Activated effector memory CD4-positive, alpha-beta T cell treated with Interleukin-2 at 50 U/mL for 16 hours (primary cell): ENCODE data around the gene SLC12A7.

ENCODE experiments used
- DNase-seq: peaks from one replicate; pipeline ENCODE4 v3.0.0-alpha.2; 2020

Gene SLC12A7

DNA sequence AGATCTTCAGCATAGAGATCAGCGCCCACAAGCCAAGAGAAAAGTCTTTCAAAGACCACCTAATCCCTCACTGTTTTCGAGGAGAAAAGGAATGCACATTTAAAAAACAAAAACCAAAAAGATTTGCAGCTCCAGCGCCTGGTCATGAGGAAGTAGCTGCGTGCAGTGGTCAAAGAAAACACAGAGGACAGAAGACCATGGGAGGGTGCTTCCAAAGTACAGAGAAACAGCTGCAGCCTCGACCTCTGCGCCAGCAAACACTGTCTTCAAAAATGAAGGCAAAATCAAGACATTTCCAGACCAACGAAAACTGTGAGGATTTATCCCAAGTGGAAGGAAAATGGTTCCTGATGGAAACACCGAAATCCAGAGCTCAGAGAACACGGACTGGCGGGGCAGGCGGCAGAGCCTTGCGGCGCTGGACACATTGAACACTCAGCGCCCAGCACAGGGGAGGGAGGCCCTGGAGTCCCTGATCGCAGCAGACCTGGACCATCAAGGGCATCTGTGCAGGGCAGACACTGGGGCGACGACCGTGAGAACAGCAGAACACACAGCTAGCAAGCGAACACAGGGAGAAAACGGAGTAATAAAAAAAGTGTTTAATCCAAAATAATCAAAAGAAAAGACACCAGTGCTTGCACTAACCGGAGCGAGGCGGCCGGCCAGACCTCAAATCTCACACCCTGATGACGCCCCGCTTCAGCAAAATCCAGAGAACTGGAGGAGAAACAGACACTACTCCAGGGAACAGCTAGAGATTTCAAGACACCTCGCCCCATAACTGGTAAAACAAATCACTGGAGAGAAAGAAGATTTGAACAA lies 12.6 kb upstream of the SLC12A7 start:
- no peak for DNase-seq

DNA sequence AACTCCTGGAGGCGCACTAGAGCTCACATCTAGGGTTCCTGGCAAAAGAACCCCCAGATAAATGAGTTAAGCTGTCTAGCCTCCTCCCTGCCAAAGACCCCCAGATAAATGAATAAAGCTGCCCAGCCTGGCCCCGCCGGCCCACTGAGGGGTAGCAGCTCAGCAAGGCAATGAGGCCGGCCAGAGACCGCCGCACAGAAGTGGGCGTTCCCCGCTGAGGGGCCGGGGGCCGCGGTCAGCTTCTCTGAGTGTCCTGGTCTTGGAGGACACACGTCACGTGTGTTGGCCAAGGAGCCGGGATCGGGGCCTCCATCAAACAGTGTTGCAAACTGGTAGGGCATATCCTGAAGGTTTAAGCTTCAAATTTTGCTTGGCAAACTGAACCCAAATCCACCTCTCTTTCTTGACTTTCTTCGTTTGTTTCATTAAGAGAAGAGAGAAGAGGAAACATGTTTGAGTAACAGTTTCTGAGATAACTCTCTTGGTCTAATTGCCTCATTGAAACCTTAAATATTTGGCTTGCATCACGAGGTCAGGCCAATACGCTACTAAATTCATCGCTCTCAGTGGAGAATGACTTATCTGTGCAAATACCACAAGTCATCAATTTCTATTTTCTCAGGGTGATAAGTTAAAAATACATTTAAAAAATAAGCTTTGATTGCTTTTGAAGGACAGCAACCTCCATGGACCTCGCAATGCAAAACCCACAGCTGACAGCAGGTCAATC lies 11.7 kb upstream of the SLC12A7 start:
- DNase-seq, result no peak

DNA sequence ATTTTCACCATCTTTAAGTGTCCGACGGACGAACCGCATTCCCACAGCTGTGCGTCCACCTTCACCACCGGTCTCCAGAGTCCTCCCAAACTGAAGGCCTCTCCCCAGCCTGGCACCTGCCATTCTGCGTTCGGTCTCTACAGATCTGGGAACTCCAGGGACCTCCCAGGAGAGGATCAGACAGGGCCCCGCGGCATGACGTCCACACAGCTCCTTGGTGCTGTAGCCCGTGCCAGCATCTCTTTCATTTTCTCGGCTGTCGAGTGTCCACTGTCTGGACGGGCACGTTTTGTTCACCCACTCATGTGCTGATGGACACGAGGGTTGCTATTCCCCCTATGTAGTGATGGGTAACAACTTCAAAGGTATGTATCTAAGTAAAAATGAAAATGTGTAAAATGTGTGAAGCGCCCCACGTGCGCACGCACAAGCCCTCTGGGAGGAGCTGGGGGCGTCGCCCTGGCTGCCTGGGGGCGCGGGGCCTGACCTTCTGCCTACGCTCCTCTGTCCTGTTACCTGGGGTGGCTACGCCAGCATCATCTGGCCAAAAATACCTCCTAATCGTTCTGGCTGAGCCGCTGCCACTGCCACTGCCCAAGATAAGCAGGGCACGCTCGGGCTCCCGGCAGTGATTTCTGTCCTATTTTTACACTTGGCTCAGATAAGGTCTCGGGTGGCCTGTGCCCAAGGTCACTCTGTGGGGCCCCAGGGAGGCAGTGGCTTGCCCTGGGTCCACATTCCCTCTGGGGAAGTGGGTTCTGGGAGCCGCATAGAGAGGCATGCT lies 10.8 kb upstream of the SLC12A7 start:
- no peak for DNase-seq

DNA sequence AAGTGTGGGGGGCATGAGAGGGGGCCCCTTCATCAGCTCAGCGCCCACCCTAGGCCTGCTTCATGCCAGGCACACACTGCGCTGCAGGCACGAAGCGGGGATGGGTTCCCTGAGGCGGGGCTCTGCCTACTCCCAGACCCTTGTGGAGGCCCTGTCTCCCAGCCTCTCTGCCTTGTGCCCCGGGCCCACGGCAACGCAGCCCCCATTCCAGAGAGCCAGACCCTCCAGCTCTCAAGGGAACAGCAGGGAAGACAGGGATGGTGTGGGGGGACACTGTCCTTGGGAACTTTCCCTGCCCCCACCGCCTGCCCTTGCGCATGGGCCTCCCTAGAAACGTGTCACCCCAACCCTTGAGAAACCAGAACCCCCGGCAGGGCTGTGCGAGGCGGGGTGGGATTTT lies 10.0 kb upstream of the SLC12A7 start:
- DNase-seq, result no peak

DNA sequence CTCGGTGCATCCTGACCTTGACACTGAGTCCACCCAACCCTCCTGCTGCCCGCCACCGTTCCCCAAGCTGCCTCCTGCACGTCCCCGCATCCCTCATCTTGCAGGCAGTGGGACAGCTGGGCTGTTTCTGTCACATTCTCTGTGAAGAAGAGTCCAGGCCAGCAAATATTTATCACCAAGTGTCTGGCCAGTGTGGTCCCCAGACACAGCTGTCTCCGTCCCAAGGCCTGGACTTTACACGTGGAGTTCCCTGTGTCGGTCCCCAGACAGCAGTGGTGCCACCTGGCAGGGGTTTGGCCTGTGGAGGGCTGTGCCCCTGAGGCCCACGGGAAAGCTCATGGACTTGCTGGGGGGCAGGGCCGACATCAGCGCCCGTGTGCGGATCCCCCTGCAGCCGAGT lies 9.2 kb upstream of the SLC12A7 start:
- DNase-seq, result no peak

DNA sequence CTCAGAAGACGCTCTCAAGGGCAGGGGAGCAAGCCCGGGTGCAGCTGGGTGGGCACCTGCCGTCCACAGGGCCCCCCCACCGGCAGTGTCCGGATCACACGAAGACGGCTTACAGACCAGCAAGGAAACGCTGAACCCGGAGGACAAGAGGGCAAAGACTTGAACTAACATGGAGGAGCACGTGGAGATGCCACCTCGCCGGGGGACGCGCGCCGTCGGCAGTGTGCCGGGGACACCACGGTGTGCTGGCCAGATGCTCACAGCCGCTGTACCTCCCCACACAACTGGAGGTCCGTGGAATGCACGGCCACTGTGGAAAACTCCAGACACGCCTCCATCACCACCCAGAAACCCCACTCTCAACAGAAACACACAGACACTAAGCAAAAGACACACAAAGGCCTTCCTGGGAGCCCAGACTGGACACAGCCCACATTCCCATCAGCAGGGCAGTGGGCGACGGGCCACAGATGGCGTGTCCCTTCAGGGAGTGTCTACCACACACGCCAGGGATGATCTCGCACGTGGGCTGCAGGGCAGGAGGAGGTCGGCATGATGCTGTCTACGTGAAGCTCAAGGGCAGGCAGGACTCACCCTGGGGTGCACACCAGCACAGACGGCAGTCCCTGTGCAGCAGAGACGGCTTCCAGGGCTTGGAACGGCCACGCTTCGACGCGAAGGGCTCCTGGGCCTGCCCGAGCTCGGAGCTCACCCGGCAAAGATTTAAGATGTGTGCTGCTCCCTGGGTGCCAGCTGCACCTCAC lies 8.6 kb upstream of the SLC12A7 start:
- DNase-seq, result no peak

DNA sequence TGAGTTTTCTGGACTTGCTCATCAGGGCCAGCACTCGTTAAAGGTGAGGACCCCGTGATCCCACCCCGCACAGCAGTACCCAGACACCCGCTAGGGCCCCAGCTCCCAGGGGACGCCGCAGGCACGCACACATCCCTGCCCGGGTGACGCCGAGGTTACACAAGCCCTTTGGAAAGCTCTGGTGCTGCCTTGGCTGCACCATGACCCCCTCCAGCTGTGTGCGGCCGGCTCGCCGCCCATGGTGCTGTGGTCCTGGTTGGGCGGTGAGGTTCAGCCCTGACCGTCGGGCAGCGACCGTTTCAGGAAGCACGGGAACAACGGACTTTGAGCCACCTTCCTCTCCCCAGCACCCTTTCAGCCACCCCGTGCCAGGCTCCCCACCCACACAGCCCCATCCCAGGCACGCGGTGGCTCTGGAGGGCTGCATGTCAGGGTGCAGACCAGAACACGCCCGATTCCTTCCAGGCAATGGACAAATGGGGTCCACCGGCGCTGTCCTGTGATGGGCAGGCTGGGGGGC lies 7.5 kb upstream of the SLC12A7 start:
- no peak for DNase-seq

DNA sequence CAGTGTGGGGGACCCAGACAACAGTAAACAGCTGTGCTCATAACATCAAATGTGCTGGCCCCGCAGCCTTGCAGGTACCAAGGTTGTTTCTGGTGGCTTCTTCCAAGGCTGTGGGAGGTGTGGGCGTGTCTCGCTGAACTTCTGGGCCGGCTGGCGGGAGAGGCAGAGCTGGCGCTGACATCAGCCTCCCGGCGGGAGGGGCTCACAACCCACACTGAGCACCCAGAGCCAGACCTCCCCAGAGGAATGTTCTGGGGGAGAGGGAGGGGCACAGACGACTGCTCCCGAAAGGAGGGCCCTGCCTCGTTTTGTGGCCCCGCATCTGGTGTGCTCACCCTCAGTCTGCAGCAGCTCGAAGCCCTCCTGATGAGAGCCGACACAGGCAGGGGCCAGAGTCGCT lies 6.9 kb upstream of the SLC12A7 start:
- DNase-seq, result no peak

DNA sequence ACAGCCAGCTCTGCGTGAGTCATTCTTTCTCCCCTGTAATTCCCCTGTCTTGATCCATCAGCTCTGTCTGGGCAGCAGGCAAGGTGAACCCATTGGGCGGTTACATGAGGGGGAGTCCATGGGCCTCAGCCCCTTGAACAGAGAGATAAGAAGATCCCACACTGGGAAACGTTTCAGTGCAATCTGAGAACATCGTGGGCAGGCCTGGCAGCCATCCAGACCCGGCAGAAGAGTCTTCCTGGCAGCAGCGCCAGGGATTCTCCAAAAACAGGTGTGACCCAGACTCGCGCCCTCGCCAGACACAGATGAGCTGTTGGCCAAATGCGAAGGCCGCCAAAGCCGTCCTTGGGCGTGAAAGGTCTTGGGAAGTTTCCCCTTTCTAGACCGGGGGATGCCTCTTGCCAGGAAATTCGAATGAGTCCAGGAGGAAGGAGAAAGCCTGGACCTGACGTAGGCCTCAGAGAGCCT lies 6.4 kb upstream of the SLC12A7 start:
- DNase-seq, result no peak

DNA sequence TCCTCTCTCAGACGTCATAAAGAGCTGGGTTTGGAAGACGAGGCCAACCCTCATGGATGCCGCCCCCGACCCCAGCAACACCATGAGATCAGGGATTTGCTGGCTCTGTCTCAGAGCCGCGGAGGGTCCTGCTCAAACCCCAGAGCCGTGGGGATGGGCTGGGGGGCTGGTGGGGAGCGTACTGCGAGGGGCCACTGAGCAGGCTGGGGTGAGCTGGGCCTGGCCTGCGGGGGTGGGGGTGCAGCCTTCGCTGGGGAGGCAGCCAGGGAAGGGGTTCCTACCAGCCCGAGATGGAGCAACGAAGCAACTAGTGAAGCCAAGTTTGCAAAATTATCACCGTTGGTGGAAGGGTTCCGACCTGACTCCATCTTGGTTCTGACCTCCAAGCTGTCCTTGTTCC lies 5.1 kb upstream of the SLC12A7 start:
- DNase-seq, result no peak

DNA sequence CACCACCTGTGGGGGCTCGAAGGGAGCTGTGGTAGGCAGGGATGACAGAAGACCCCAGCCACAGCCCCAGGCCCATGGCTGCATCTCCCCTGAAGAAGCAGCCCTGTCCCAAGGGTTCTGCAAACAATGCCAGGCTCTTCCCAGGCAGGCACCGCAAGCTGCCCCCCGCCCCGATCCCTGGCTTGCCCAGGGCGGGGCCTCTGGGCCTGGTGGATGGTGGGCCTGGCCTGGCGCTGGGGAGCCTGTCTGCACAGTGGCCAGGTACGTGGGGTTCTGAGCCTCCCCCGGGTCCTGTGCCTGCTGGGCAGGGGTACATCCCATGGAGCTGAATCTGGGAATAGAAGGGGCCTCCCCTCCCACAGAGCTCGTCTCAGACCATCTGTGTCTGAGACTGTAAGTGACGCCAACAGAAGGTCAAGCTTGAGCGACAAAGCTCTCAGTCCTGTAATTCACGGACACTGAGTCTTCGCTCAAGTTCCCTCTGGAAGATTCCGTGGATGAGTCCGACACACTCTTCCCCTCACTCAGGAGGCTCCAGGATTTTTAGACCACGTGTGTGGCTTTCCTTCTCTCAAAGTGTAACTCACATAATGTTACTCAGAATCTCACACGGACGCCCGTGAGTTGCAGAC lies 4.4 kb upstream of the SLC12A7 start:
- no peak for DNase-seq

DNA sequence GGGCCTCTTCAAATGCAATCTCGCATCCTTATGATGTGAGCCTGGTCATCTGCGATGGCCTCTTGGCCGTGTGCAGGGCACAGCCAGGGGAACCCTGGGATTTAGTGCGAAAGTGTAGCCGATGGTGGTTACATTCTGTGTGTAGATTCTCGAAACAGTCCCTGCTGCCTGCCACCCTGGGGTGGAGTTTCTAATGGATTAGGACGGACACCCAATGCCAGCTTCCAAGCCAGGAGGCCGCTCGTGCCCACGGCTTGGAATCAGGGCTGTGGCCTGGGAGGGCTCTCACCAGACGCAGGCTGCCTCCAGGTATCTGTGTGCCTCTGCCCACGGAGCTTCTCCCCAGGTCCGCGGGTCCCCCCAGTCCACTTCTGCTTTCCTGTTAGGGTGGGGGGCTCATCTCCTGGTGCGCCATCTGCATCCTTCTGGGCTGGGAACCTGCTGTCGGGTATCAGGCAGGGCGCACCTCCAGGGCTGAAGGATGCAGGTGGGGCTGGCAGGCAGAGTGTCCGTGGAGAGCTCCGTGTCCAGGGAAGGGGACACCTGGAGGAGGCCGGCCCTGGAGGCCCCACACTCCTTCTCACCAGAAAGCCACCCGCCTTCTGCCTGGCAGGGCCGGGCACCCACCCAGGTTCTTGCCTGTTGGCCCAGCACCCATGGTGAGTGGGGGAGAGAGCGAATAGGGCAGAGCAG lies 3.4 kb upstream of the SLC12A7 start:
- no peak for DNase-seq

DNA sequence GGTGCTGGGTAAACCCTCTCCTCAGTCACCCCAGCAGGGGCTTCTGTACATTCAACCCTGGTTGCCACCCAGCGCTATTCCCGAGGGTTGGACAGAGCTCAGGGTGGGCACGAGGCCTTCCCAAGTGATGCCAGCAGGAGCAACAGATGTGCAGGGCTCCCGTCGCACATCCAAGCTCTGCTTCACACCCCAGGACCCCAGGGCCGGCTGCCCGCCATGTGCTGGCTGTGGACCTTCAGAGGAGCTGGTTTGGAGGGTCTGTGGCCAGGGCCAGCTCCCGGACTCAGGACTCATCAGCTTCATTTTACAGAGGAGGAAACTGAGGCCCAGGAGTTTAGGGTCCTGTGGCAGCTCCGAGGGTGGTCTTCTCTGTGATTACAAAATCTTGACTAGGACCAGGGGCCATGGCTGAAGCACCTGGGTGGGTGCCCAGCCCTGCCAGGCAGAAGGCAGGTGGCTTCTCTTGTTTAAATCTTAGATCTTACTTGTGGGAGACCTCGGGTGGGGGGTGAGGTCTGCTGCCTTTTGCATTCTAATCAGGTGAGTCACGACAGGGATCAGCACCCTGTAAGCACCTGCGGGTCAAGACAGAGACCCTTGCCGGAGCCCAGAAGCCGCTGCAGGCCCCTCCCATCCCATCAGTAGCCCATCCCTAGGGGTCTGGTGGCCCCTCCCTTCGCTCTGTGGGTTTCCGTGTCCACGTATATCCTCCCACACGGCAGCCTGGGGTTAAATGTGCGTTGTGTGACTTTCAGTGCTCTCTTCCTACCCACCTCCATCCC lies 2.1 kb upstream of the SLC12A7 start:
- DNase-seq, result no peak

DNA sequence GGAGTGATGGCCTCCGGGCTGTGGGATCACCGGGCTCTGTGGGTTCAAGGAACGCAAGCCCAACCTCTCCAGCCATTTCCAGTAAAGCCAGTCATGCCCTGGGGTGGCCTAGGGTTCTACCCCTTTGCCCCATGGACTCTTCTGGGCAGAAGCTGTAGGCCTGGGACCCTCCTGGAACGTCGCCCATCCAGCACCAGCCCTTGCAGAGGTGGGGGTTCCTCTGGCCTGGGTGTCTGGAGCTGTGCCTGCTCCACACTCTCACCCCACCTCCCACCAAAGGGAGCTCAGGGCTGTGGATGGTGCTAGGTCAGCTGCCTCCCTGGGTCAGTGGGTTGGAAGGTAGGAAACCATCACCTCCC lies 1.4 kb upstream of the SLC12A7 start:
- DNase-seq, result no peak

DNA sequence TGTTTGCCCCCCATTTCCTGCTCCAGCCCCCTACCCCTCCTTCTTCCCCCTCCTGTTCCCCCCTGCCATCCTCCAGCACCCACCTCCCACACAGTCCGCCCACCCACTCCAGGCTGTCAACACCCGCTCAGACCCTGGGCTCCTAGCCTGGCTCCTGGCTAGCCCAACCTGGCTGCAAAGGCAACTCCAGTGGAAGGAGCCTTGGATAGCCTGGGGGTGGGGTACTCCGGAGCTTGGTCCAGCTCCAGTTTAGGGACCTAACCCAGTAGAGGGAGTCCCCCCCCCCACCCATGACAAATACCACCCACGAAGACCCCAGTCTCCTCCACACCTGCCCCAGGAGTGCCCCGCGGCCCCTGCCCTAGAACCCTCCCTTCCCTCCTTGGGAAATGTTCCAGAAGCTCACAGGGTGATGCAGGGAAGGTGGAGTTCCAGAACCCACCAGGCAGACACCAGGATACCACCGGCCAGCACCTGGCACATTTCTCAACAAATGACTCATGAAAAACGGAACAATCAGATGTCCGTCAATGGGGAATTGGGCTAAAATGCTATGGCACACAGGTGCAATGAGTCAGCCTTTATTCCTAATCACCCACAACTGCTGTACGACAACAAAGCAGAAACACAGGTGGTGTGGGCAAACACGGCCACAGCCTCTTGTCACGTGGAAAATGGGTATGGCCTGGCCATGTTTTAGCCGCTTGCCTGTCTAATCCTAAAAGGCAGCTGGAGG lies 901 bp upstream of the SLC12A7 start:
- no peak for DNase-seq

DNA sequence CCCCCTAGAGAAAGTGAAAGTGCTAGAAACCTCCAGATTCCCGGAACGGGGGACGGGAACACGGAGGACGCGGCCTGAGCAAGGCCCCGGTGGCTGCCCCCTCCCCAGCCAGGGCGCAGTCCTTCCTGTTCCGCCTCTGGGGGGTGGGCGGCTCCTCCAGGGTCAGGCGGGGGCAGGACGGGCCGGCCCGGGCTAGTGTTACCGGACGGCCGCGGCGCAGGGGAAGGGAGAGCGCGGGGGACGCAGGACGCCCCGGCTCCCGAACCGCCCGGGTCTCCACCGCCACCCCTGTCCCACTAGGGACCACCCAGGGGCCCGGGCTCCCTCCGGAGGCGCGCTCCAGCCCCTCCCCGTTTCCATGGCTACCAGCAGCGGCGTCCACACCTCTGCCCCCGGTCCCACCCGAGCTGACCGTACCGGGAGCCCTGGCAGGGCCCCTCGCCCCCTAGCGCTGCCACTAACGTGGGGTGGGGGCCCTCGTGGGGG lies 579 bp downstream of the SLC12A7 start:
- no peak for DNase-seq

DNA sequence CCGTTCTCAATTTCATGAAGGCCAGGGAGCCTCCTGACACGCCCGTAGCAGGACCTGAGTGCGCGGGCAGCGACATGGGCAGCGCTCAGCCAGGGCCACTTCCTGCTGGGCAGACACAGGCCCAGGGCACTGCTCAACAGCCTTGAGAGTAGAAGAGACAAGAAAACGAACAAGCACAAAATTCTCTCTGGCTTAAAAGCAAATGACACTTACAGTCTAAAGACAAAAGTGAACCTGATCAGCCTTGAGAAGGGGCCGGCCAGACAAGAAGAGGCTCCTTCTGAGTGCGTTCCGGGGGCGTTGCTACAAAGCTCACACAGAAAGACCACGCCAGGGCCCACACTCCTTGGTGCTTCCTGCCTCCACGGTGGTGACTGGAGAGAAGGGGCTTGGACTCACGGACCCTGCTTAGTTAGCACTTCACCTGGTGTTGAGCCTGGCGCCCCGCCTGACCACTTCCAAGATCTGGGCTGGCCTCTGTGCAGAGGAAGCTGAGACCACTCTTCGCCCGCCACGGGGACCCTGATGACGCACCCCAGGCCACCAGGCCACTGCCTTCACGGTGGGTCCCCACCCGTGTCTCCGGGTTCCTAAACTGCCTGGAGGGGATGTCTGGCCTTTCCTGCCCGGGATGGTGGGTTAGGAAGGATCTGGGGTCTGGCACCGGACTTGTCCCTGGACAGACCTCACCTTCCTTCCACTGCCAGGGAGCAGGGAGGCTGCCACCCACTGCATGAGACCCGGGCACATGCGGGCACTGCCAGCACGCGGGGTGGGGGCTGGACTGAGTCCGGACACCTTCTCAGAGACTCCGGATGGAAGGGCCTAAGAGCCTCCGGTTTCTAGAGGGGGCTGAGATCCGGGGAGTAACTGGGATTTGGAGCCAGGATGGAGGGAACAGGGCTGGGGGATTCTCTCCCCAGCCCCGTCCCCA lies 1.3 kb downstream of the SLC12A7 start:
- DNase-seq, result no peak

DNA sequence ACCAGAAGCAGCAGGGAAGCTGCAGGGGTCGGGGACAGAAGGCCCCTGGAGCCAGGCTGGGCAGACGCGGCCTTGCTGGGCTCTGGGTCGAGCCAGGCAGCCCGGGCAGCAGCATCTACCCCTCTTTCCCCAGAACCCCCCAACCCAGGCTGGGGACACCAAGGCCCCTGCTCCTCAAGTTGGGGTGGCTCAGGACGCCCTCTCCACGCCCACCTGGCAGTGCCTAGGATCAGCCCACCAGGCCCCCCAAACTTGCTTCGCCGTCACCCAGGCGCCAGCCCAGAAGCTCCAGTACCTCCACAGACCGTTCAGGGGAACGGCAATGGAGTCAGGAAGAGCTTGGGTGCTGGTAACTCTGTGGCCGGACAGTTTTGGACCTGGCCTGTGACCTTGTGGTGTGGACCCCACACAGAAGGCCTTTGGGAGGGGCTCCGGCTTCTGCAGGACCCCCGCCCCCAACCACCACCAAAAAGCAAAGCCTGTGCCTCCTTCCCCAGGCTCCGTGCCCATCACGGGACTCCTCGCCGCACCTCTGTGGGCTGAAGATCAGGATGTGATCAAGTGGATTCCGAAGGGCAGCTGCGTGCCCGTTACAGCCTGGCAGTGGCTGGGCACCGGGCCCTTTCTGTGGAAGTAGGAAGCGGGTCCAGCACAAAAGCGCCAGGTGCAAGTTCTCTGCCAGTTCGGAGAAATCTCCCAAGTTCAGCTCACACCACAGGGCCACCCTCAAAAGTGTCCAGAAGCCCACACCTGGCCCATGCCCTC lies 2.1 kb downstream of the SLC12A7 start:
- DNase-seq, result no peak
